GM20431 (cell line): Measurements from ENCODE around the gene MSTN.

Experiments used
- in situ Hi-C: fragments of 300-500 bp; cut with MseI, MboI; formaldehyde crosslinking; loops from one replicate; pipeline ENCODE4 v1.15.0; 2020; ENCODE audit warnings: low sequenced_read_pairs; ENCODE audit not compliant: unreplicated experiment

The MSTN gene

GRCh38 chr2:190062601-190063000 is at the start of gene MSTN:
TSS of gene MSTN (minus strand) at chr2:190062729. CDS start at chr2:190062596, 133 bp downstream.
- in situ Hi-C loops = loop anchor here (25.0 kb wide), 1 partner anchor 400 kb away; the partner anchor contains the start of genes ANKAR and ASNSD1

GRCh38 chr2:190111166-190111565 is 48.6 kb upstream of the MSTN start:
- in situ Hi-C loops = no loop called here

- in situ Hi-C loops = no loop called here
Measured at GRCh38 chr2:190110699-190111098, 48.2 kb upstream of the MSTN start.

- in situ Hi-C loops = no loop called here
Measured at GRCh38 chr2:190110131-190110530, 47.6 kb upstream of the MSTN start.

DNA sequence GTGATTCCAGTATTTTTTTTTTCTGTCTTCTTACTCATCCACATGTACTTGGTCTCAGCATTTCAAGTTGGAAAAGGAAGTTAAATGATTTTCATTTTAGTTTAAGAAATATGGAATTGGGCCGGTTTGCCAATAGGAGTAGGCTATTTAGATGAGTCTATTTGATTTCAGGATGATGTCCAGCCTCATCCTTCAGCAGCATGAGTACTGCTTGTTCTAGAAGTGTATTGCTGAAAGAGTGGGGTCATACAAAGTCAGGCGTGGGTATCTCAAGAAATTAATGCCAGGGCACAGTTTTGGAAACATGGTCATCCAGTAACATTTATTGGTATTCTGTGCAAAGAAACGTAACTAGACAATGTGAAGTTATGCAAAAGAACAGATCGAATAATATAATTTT is 44.9 kb upstream of the MSTN start:
- in situ Hi-C loops = no loop called here

DNA sequence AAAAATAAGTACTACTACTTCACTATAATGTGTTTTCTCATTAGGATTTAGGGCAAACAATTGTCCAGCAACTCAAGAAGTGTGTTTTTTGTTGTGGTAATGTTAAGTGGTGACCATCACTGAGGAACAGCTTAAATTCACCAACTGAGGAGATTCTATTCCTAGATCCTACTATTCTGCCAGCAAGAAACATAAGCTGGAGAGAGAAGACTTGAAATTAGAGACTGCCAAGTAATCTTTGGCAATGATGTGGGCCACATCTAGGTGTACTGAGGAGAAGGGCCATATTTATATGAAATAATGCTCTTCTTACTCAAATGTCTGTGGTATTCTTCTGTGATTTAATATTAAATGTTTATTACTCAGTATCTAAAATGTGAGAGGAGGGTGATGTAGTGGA is 44.3 kb upstream of the MSTN start:
- in situ Hi-C loops = no loop called here

GRCh38 chr2:190105554-190105953 is 43.0 kb upstream of the MSTN start:
- in situ Hi-C loops = no loop called here

GRCh38 chr2:190103144-190103543 is 40.6 kb upstream of the MSTN start:
- in situ Hi-C loops = no loop called here

DNA sequence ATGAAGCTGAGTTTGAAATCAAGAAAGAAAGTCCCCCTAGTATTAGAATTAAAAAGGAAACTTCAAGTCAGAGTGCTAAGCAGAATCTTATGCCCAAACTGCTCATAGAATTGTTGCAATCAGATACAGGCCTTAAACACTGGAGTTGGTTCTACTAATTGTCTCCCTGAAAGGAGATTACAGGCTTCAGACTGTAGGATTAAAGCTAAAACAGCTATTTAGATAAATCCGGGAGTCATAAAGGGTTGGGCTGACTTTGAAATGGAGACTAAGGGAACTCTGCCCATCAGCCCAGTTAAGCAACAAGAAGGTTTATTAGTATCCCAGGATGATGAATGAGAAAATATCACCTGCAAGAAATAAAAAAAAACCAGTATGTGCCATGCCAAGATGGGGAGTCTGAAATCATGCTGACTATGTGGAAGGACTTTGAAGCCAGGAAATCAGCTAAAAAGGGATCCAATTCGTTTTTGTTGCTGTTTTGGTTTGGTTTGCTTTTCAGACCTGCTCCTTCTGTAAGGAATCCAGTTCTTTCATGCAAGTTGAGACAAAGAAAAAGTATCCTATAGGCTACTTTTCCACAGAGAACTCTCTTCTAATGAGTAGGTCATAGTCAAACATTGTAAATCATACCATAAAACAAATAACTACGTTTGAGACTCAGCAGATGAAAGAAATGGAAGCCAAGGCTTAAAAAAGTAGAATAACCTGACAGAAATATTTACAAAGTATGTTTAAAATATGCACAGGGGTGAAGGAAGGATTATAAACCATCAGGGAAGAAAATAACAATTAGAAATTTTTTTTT is 37.6 kb upstream of the MSTN start:
- in situ Hi-C loops = loop anchor here (25.0 kb wide), 1 partner anchor 187 kb away; no protein-coding TSS in a partner anchor

GRCh38 chr2:190098851-190099250 is 36.3 kb upstream of the MSTN start:
- in situ Hi-C loops = loop anchor here (25.0 kb wide), 1 partner anchor 188 kb away; no protein-coding TSS in a partner anchor

- in situ Hi-C loops = loop anchor here (25.0 kb wide), 1 partner anchor 190 kb away; no protein-coding TSS in a partner anchor
Measured at GRCh38 chr2:190097115-190097514, 34.6 kb upstream of the MSTN start.

DNA sequence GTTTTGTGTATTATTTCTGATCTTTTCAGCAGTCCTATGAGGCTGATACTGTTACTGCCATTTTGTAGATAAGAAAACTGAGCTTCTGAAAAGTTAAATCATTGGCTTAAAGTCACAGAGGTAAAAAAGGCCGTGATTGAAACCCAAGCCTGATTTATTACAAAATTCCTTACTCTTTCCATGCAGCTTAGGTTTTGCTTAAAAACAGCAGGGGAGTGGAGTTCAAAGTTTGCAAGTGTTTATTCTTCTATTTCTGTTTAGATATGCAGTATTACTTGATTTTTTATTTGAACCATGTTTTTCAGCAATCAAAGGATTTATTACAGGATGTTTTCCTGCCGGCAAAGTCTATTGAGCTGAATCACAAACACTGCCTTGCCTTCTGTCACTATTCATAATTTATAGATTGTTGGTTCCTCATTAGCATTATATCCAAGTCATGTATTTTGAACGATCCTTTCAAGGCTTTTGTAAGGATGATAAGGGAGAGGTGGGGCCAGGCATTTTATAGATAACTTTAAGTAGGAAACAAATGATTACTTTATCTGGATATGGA is 31.9 kb upstream of the MSTN start:
- in situ Hi-C loops = loop anchor here (25.0 kb wide), 1 partner anchor 193 kb away; no protein-coding TSS in a partner anchor

DNA sequence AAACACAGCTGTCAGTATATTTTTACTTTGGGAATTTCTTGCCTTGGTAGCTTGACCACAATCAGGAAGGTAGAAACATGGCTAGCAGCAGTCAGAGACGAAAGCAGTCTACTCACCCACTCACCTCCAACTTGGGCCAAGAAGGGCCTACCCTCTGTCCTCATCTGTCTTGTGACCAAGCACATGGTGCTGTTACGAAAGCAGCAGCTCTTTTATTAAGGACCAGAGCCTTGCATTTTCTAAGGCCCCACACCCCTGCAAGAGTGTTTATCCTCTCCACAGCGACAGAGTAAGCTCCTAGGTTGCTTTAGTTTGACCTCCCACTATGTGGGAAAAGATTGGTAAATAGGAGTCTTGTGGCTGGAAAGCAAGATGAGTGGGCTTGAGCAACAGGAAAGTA is 31.3 kb upstream of the MSTN start:
- in situ Hi-C loops = loop anchor here (25.0 kb wide), 1 partner anchor 194 kb away; no protein-coding TSS in a partner anchor

GRCh38 chr2:190090148-190090547 is 27.6 kb upstream of the MSTN start:
- in situ Hi-C loops = loop anchor here (25.0 kb wide), 1 partner anchor 197 kb away; no protein-coding TSS in a partner anchor

DNA sequence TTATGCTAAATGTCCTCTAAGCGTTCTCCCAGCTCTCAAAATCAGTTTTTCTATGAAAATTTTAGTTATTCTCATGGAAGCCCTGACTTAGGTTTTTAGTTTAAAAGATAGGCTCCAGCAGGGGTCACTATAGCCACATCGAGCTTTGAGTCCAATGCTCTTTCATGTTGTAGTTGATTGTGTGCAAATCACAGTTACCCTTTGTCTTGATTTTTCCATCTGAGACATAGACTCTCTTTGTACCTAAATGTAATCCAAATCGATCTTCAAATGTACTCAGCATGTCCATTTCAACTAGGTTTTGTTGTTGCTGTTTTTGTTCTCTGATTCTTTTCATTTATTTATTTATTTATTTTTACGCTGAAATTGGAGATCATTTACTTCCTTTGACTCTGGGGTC is 26.4 kb upstream of the MSTN start:
- in situ Hi-C loops = loop anchor here (10.0 to 25.0 kb wide), 2 partner anchors 198 to 286 kb away; no protein-coding TSS in a partner anchor

GRCh38 chr2:190084704-190085103 is 22.2 kb upstream of the MSTN start:
- in situ Hi-C loops = loop anchor here (10.0 to 25.0 kb wide), 2 partner anchors 203 to 290 kb away; no protein-coding TSS in a partner anchor

DNA sequence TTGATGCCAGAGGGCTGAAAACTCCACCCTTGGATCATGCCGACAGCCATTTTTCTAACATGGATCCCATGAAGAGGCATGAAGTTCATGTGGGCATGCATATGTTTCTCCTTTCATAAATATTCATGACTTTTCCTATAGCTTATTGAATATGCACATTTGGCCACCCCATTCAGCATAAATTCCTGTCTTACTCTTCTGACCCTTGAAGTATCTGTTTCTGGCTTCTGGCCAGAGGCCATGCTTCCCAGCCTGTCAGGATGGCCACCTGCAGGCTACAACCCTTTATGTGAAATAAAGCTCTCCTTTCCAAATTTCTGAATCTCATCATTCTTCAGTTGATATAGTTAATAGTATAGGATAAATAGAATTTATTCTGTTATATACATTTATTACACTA is 19.6 kb upstream of the MSTN start:
- in situ Hi-C loops = loop anchor here (10.0 to 25.0 kb wide), 2 partner anchors 205 to 293 kb away; no protein-coding TSS in a partner anchor

DNA sequence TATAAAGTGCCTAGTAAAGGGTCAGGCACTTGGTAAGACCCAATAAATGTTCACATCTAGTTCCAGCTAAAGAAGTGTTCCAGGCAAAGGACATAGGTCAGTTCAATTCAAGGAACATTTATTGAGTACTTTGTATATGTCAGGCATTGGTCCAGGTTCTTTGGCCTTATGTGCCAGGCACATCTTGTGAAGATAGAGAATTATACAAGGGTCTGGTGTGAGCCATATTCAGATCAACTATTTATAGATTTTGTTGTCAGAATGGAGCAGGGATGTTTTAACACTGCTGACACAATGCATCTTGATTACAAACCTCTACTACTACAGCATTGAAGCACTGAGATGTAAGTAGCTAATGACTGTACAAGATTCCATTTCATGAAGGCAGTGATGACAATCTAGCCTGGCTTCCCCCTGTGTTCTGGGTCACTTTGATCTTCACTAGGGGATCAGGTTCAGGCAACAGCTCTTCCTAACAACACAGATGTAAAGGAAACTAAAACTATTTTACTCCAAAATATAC is 18.1 kb upstream of the MSTN start:
- in situ Hi-C loops = loop anchor here (10.0 to 25.0 kb wide), 2 partner anchors 207 to 294 kb away; no protein-coding TSS in a partner anchor

GRCh38 chr2:190079160-190079559 is 16.6 kb upstream of the MSTN start:
- in situ Hi-C loops = loop anchor here (25.0 kb wide), 1 partner anchor 208 kb away; no protein-coding TSS in a partner anchor

- in situ Hi-C loops = loop anchor here (25.0 kb wide), 1 partner anchor 212 kb away; no protein-coding TSS in a partner anchor
Measured at GRCh38 chr2:190075623-190076022, 13.1 kb upstream of the MSTN start.
